Stimulated activated CD8-positive, alpha-beta memory T cell treated with anti-CD3 and anti-CD28 coated beads, Interleukin-4, amount 100 ng/mL, for 24 hours (primary cell): ENCODE data around the gene OR4N2.
"Not testable (repeated sequence)": the region's sequence is repeated elsewhere in the genome, so short reads cannot be mapped to it uniquely, and the experiment has no call there.

ENCODE experiments used
- DNase-seq: peaks from one replicate; pipeline ENCODE4 v3.0.0-alpha.2; 2020; ENCODE audit warnings: low read depth

Gene OR4N2

DNA sequence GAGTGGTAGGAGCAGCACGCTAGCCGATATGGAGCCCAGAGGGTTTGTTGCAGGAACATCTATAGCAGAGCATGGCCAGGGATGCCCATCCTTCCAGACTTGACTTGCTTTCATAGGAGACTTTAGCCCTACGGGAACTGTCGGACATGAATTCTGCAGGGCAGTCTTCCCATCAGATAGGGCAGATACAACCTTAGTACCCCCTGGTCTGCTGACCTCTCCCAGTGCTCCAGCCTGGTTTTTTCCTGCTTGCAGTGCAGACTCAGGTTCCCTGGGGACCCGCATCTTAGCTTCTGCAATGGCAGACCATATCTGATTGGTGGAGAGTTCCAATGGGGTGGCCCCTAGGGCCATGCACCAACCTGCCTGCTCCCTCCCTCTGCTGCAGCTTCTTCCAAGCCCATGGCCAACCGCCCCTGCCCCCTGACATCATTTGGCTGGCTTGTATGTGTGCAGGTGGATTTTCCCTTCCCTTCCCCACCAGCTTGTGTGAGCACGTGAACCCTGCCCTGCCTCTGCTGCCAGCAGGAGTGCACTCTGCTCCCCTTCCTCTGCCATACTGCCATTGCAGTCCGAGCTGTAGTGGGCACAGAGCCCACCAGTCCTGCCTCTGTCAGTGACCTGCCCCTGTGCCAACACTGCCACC is 30.8 kb downstream of the OR4N2 start:
- not testable (repeated sequence) for DNase-seq

DNA sequence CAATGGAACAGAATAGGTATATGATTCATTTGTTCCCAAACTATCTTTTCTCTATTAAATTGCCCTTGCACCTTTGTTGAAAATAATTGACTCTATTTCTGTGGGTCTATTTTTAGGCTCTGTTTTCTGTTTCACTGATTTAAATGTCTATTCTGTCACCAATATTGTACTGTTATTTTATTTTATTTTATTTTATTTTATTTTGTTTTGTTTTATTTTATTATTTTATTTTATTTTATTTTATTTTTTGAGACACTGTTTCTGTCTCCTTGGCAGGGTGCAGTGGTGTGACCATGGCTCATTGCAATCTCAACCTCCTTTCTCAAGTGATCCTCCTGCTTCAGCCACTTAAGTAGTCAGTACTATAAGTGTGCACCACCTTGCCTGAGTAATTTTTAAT is 34.9 kb downstream of the OR4N2 start:
- no peak for DNase-seq

DNA sequence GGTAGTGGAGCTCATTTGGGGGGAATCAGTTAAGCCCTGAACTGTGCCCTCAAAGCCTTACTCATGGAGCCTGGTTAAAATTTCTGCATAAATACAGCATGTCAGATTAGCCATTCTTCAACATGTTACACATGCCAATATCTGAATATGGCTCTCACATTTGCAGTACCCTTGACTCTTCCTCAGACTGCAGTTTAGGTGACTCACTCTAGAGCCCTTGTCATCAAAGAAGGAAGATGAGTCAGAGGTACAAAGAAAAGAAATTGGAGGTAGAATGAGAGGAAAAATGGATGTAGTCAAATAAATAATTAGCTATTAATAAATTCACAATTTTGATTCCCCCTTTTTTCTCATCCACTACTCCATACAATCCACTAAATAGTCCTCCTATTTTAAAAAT is 47.8 kb downstream of the OR4N2 start:
- no peak for DNase-seq

DNA sequence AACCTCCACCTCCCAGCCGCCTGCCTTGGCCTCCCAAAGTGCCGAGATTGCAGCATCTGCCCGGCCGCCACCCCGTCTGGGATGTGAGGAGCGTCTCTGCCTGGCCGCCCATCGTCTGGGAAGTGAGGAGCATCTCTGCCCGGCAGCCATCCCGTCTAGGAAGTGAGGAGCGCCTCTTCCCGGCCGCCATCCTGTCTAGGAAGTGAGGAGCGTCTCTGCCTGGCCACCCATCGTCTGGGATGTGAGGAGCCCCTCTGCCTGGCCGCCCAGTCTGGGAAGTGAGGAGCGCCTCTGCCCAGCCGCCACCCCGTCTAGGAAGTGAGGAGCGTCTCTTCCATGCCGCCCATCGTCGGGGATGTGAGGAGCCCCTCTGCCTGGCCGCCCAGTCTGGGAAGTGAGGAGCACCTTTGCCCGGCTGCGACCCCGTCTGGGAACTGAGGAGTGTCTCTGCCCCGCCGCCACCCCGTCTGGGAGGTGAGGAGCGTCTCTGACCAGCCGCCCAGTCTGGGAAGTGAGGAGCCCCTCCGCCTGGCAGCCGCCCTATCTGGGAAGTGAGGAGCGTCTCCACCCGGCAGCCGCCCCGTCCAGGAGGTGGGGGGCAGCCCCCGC is 62.6 kb downstream of the OR4N2 start:
- not testable (repeated sequence) for DNase-seq

DNA sequence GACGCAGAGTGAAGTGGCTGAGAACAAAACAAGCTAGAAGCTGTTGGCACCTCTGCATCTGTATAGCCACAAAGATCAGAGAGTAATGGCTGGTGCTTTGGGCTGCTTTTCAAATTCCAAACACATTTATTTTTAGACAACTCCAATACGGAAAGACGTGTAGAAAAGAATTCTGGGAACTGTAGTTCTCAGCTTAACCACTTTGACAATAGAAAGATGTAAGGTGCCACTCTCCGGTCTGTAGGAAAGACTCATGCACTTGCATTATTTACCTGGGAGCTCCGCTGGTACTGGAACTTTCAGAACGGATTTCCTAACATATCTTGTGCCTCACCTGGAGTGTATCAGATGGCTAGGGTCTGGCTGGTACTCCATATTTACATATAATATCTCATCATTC is 69.6 kb downstream of the OR4N2 start:
- DNase-seq: no peak

DNA sequence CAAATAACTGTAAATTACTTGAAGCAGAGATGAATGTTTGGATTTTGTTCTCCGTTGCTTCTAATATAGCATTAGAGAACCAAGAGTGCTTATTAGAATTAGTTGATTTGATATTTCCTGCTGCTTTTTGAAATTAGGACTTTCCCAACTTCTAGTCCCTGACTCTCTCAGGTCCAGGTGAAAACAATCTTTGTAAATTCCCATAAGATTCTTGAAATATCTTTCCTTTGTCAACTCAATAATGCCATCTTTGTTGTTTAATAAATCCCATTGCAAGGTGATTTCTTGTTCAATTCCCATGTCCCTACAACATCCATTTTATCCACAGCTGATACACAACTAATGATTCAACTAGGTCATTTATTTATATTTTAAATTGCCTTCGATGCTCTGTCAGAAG is 71.3 kb downstream of the OR4N2 start, which contains the start of gene OR4K2:
Gene OR4K2 (plus strand): TSS at position 301 of the 400 bp plus-strand sequence. CDS start 1,126 bp downstream, outside the sequence.
- DNase-seq: no peak

DNA sequence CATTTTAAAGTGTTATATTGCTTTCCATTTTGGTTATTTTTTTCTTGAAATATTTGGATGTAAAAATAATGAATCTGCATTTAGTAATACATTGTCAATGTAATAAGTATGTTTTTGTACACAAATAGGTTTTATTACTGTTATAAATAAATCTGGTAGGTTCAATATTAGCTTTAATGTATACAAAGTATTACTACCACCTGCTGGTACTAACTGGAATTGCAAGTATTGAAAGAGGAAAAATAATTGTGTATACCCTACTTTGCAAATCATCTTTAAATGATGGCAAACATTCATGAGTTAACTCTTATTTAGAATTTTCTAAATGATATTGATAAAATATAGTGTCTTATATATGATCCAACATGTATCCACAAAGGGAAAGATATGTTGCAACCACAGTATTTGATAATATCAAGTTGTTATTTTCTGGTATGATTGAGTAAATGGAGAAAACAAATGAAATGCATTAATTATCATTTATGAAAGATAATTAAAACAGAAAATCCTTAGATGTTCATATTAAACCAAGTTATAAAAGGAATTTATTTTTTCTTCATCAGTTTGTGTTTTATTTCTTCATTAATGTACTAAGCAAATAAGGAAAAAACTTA is 74.6 kb downstream of the OR4N2 start:
- no peak for DNase-seq
